Measurements from ENCODE around the gene CENPL. TPM values are rescaled to one million over a fixed set of nuclear protein-coding genes. Genes with fewer than 3 reads are reported as not detected.

CENPL gene
- total RNA-seq, 1 donor from 2014 or later, result 9.9 TPM

- no peaks in the 10 kb centered on the region for H3K9me3 ChIP-seq (ENCODE audit: control insufficient read depth in 3 of 3, low read length in 3 of 3)
- peaks cover 10 to 60% (median 39%) of the 10 kb centered on the region in 3 donors for H3K36me3 ChIP-seq (ENCODE audit: control insufficient read depth in 3 of 3, insufficient read depth in 3 of 3, low read length in 3 of 3)
- no peak overlapping the region for H3K9ac ChIP-seq (ENCODE audit: low read depth in 1 of 3, low read length in 3 of 3)
- H3K27ac ChIP-seq (ENCODE audit: low read depth, low read length), result no peak overlapping the region
- H3K4me3 ChIP-seq (ENCODE audit: low read length in 3 of 3), result no peak overlapping the region
- H3K4me1 ChIP-seq (ENCODE audit: control insufficient read depth in 3 of 3, insufficient read depth in 3 of 3, low read length in 3 of 3), result no peaks in the 10 kb centered on the region
- no peaks in the 10 kb centered on the region for H3K27me3 ChIP-seq (ENCODE audit: control insufficient read depth in 3 of 3, insufficient read depth in 3 of 3, low read length in 3 of 3)
These were observed 32.8 kb upstream of the CENPL start for GRCh38 chr1:173857363-173857917.

GRCh38 chr1:173856903-173857302 lies 32.2 kb upstream of the CENPL start:
- H3K9ac ChIP-seq (ENCODE audit: low read depth in 1 of 3, low read length in 3 of 3), result no peak overlapping the region
- no peaks in the 10 kb centered on the region for H3K27me3 ChIP-seq (ENCODE audit: control insufficient read depth in 3 of 3, insufficient read depth in 3 of 3, low read length in 3 of 3)
- H3K4me1 ChIP-seq (ENCODE audit: control insufficient read depth in 3 of 3, insufficient read depth in 3 of 3, low read length in 3 of 3), result no peaks in the 10 kb centered on the region
- peaks cover 7 to 60% (median 38%) of the 10 kb centered on the region in 3 donors for H3K36me3 ChIP-seq (ENCODE audit: control insufficient read depth in 3 of 3, insufficient read depth in 3 of 3, low read length in 3 of 3)
- H3K9me3 ChIP-seq (ENCODE audit: control insufficient read depth in 3 of 3, low read length in 3 of 3), result no peaks in the 10 kb centered on the region
- no peak overlapping the region for H3K27ac ChIP-seq (ENCODE audit: low read depth, low read length)
- H3K4me3 ChIP-seq (ENCODE audit: low read length in 3 of 3), result no peak overlapping the region

GRCh38 chr1:173856014-173856413 lies 31.3 kb upstream of the CENPL start:
- Histone ChIP-seq H3K4me3 (ENCODE audit: low read length in 3 of 3) (no peak overlapping the region), H3K4me1 (ENCODE audit: control insufficient read depth in 3 of 3, insufficient read depth in 3 of 3, low read length in 3 of 3) (no peaks in the 10 kb centered on the region), H3K9me3 (ENCODE audit: control insufficient read depth in 3 of 3, low read length in 3 of 3) (no peaks in the 10 kb centered on the region), H3K36me3 (ENCODE audit: control insufficient read depth in 3 of 3, insufficient read depth in 3 of 3, low read length in 3 of 3) (peaks cover 7 to 56% (median 38%) of the 10 kb centered on the region in 3 donors), H3K27me3 (ENCODE audit: control insufficient read depth in 3 of 3, insufficient read depth in 3 of 3, low read length in 3 of 3) (no peaks in the 10 kb centered on the region), H3K9ac (ENCODE audit: low read depth in 1 of 3, low read length in 3 of 3) (no peak overlapping the region), H3K27ac (ENCODE audit: low read depth, low read length) (no peak overlapping the region)

- Histone ChIP-seq H3K4me3 (ENCODE audit: low read length in 3 of 3) (no peak overlapping the region), H3K36me3 (ENCODE audit: control insufficient read depth in 3 of 3, insufficient read depth in 3 of 3, low read length in 3 of 3) (peaks cover 7 to 46% (median 32%) of the 10 kb centered on the region in 3 donors), H3K27ac (ENCODE audit: low read depth, low read length) (peak overlapping the region; percentile 28), H3K4me1 (ENCODE audit: control insufficient read depth in 3 of 3, insufficient read depth in 3 of 3, low read length in 3 of 3) (no peaks in the 10 kb centered on the region), H3K27me3 (ENCODE audit: control insufficient read depth in 3 of 3, insufficient read depth in 3 of 3, low read length in 3 of 3) (no peaks in the 10 kb centered on the region), H3K9me3 (ENCODE audit: control insufficient read depth in 3 of 3, low read length in 3 of 3) (no peaks in the 10 kb centered on the region), H3K9ac (ENCODE audit: low read depth in 1 of 3, low read length in 3 of 3) (no peak overlapping the region)
These were observed 28.4 kb upstream of the CENPL start for GRCh38 chr1:173853074-173853473.

GRCh38 chr1:173852105-173852504 lies 27.4 kb upstream of the CENPL start:
- Histone ChIP-seq H3K9me3 (ENCODE audit: control insufficient read depth in 3 of 3, low read length in 3 of 3) (no peaks in the 10 kb centered on the region), H3K4me1 (ENCODE audit: control insufficient read depth in 3 of 3, insufficient read depth in 3 of 3, low read length in 3 of 3) (no peaks in the 10 kb centered on the region), H3K27me3 (ENCODE audit: control insufficient read depth in 3 of 3, insufficient read depth in 3 of 3, low read length in 3 of 3) (no peaks in the 10 kb centered on the region), H3K4me3 (ENCODE audit: low read length in 3 of 3) (no peak overlapping the region), H3K9ac (ENCODE audit: low read depth in 1 of 3, low read length in 3 of 3) (no peak overlapping the region), H3K27ac (ENCODE audit: low read depth, low read length) (no peak overlapping the region), H3K36me3 (ENCODE audit: control insufficient read depth in 3 of 3, insufficient read depth in 3 of 3, low read length in 3 of 3) (peaks cover 7 to 37% (median 23%) of the 10 kb centered on the region in 3 donors)

GRCh38 chr1:173832748-173833147 lies 8.1 kb upstream of the CENPL start:
- H3K4me1 ChIP-seq (ENCODE audit: control insufficient read depth in 3 of 3, insufficient read depth in 3 of 3, low read length in 3 of 3), result no peaks in the 10 kb centered on the region
- no peak overlapping the region for H3K4me3 ChIP-seq (ENCODE audit: low read length in 3 of 3)
- H3K36me3 ChIP-seq (ENCODE audit: control insufficient read depth in 3 of 3, insufficient read depth in 3 of 3, low read length in 3 of 3), result peaks cover 10 to 24% (median 11%) of the 10 kb centered on the region in 3 donors
- no peak overlapping the region for H3K27ac ChIP-seq (ENCODE audit: low read depth, low read length)
- H3K9me3 ChIP-seq (ENCODE audit: control insufficient read depth in 3 of 3, low read length in 3 of 3), result no peaks in the 10 kb centered on the region
- H3K27me3 ChIP-seq (ENCODE audit: control insufficient read depth in 3 of 3, insufficient read depth in 3 of 3, low read length in 3 of 3), result no peaks in the 10 kb centered on the region
- H3K9ac ChIP-seq (ENCODE audit: low read depth in 1 of 3, low read length in 3 of 3), result no peak overlapping the region

- H3K27me3 ChIP-seq (ENCODE audit: control insufficient read depth in 3 of 3, insufficient read depth in 3 of 3, low read length in 3 of 3), result no peaks in the 10 kb centered on the region
- H3K9ac ChIP-seq (ENCODE audit: low read depth in 1 of 3, low read length in 3 of 3), result no peak overlapping the region
- no peaks in the 10 kb centered on the region for H3K9me3 ChIP-seq (ENCODE audit: control insufficient read depth in 3 of 3, low read length in 3 of 3)
- no peak overlapping the region for H3K27ac ChIP-seq (ENCODE audit: low read depth, low read length)
- H3K36me3 ChIP-seq (ENCODE audit: control insufficient read depth in 3 of 3, insufficient read depth in 3 of 3, low read length in 3 of 3), result peaks cover 7 to 9% (median 8%) of the 10 kb centered on the region in 3 donors
- peaks cover 8 to 9% (median 8%) of the 10 kb centered on the region in 3 donors for H3K4me1 ChIP-seq (ENCODE audit: control insufficient read depth in 3 of 3, insufficient read depth in 3 of 3, low read length in 3 of 3)
- no peak overlapping the region for H3K4me3 ChIP-seq (ENCODE audit: low read length in 3 of 3)
These were observed 2.9 kb upstream of the CENPL start for GRCh38 chr1:173827611-173828010.

- Histone ChIP-seq H3K27ac (ENCODE audit: low read depth, low read length) (peak overlapping the region; percentile 99), H3K4me1 (ENCODE audit: control insufficient read depth in 3 of 3, insufficient read depth in 3 of 3, low read length in 3 of 3) (peaks cover 8 to 9% (median 8%) of the 10 kb centered on the region in 3 donors), H3K27me3 (ENCODE audit: control insufficient read depth in 3 of 3, insufficient read depth in 3 of 3, low read length in 3 of 3) (no peaks in the 10 kb centered on the region), H3K9ac (ENCODE audit: low read depth in 1 of 3, low read length in 3 of 3) (peak overlapping the region; percentile 94 to 98 (median 98)), H3K36me3 (ENCODE audit: control insufficient read depth in 3 of 3, insufficient read depth in 3 of 3, low read length in 3 of 3) (peaks cover 0 to 3% (median 0%) of the 10 kb centered on the region in 3 donors), H3K9me3 (ENCODE audit: control insufficient read depth in 3 of 3, low read length in 3 of 3) (no peaks in the 10 kb centered on the region), H3K4me3 (ENCODE audit: low read length in 3 of 3) (peak overlapping the region; percentile 92 to 100 (median 95))
These were observed 835 bp downstream of the CENPL start for GRCh38 chr1:173823781-173824314.

- no peak overlapping the region for H3K9ac ChIP-seq (ENCODE audit: low read depth in 1 of 3, low read length in 3 of 3)
- no peaks in the 10 kb centered on the region for H3K9me3 ChIP-seq (ENCODE audit: control insufficient read depth in 3 of 3, low read length in 3 of 3)
- peaks cover 8 to 9% (median 8%) of the 10 kb centered on the region in 3 donors for H3K4me1 ChIP-seq (ENCODE audit: control insufficient read depth in 3 of 3, insufficient read depth in 3 of 3, low read length in 3 of 3)
- no peaks in the 10 kb centered on the region for H3K27me3 ChIP-seq (ENCODE audit: control insufficient read depth in 3 of 3, insufficient read depth in 3 of 3, low read length in 3 of 3)
- H3K36me3 ChIP-seq (ENCODE audit: control insufficient read depth in 3 of 3, insufficient read depth in 3 of 3, low read length in 3 of 3), result peaks cover 0 to 5% (median 3%) of the 10 kb centered on the region in 3 donors
- no peak overlapping the region for H3K27ac ChIP-seq (ENCODE audit: low read depth, low read length)
- no peak overlapping the region for H3K4me3 ChIP-seq (ENCODE audit: low read length in 3 of 3)
These were observed 3.0 kb downstream of the CENPL start for GRCh38 chr1:173821680-173822079.

- peaks cover 0 to 5% (median 3%) of the 10 kb centered on the region in 3 donors for H3K36me3 ChIP-seq (ENCODE audit: control insufficient read depth in 3 of 3, insufficient read depth in 3 of 3, low read length in 3 of 3)
- H3K9ac ChIP-seq (ENCODE audit: low read depth in 1 of 3, low read length in 3 of 3), result no peak overlapping the region
- no peaks in the 10 kb centered on the region for H3K27me3 ChIP-seq (ENCODE audit: control insufficient read depth in 3 of 3, insufficient read depth in 3 of 3, low read length in 3 of 3)
- H3K4me1 ChIP-seq (ENCODE audit: control insufficient read depth in 3 of 3, insufficient read depth in 3 of 3, low read length in 3 of 3), result peaks cover 2 to 4% (median 3%) of the 10 kb centered on the region in 3 donors
- no peak overlapping the region for H3K27ac ChIP-seq (ENCODE audit: low read depth, low read length)
- H3K4me3 ChIP-seq (ENCODE audit: low read length in 3 of 3), result no peak overlapping the region
- no peaks in the 10 kb centered on the region for H3K9me3 ChIP-seq (ENCODE audit: control insufficient read depth in 3 of 3, low read length in 3 of 3)
These were observed 6.2 kb downstream of the CENPL start for GRCh38 chr1:173818459-173818858.
